IPS-NIHi11 (cell line): ENCODE data around the gene ZC3H13.
A peak's percentile ranks its signal among the peaks of the same experiment; 100 is the strongest.
"Not testable (repeated sequence)": the region's sequence is repeated elsewhere in the genome, so short reads cannot be mapped to it uniquely, and the experiment has no call there.

Source experiments
- DNase-seq: peaks from one replicate; pipeline ENCODE4 v3.0.0; 2012; ENCODE audit warnings: mixed read lengths, low spot score

The ZC3H13 gene

GRCh38 chr13:46010148-46010547 is 42.4 kb downstream of the ZC3H13 start:
- peak; percentile 10 for DNase-seq

- DNase-seq, result no peak
These were observed 43.9 kb downstream of the ZC3H13 start for GRCh38 chr13:46008631-46009030.

GRCh38 chr13:46006688-46007452 is 45.7 kb downstream of the ZC3H13 start:
- DNase-seq, result no peak

DNA sequence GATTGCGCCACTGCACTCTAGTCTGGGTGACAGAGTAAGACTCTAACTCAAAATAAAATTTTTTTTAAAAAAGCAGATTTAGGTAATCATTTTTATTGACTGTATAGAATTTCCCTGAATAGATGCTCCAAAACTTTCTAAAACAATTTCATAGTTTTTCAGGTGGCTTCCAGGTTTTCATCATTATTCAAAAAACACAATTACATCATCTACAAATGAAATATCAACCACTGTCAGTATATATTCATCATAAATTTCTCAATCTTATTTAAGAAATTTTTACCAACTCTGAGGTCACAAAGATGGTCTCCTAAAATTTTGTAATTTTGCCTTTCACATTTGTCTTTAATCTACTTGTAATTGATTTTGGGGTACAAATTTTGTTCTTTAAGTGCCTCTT is 48.1 kb downstream of the ZC3H13 start:
- no peak for DNase-seq

GRCh38 chr13:45996631-45997030 is 55.9 kb downstream of the ZC3H13 start:
- DNase-seq, result no peak

- no peak for DNase-seq
These were observed 57.3 kb downstream of the ZC3H13 start for GRCh38 chr13:45995245-45995644.

- DNase-seq, result no peak
These were observed 57.8 kb downstream of the ZC3H13 start for GRCh38 chr13:45994752-45995151.

GRCh38 chr13:45989607-45990006 is 62.9 kb downstream of the ZC3H13 start:
- no peak for DNase-seq

- DNase-seq, result not testable (repeated sequence)
These were observed 71.4 kb downstream of the ZC3H13 start for GRCh38 chr13:45981127-45981526.

GRCh38 chr13:45975337-45975736 is 77.2 kb downstream of the ZC3H13 start:
- no peak for DNase-seq

GRCh38 chr13:45974500-45974899 is 78.0 kb downstream of the ZC3H13 start:
- DNase-seq, result no peak

- no peak for DNase-seq
These were observed 85.0 kb downstream of the ZC3H13 start for GRCh38 chr13:45967589-45967988.

GRCh38 chr13:45966715-45967114 is 85.8 kb downstream of the ZC3H13 start:
- DNase-seq, result no peak

GRCh38 chr13:45961468-45961867 is 91.1 kb downstream of the ZC3H13 start:
- DNase-seq, result no peak

- DNase-seq, result no peak
These were observed 97.4 kb downstream of the ZC3H13 start for GRCh38 chr13:45954836-45955800.

GRCh38 chr13:45953082-45953481 is 99.5 kb downstream of the ZC3H13 start:
- DNase-seq, result peak; percentile 24

DNA sequence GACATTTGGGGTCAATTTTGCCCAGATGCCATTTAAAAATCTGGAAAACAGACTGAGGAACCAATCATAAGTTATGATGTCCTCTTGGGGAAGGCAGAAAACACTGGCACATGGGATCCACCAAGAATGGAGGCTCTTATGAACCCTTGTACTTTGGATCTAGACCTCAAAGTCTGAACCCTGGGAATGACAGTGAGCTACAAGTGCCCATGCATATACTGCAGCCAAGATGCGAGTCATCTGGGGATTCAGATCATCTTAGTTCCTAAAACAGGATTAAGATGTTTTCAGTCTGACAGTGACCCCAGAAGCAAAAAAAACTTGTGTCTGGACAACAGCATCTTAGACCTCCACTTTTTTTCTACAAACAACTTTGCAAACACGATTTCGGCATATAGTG is 100.8 kb downstream of the ZC3H13 start:
- no peak for DNase-seq

- DNase-seq, result no peak
These were observed 101.4 kb downstream of the ZC3H13 start for GRCh38 chr13:45951166-45951565.

- no peak for DNase-seq
These were observed 102.1 kb downstream of the ZC3H13 start for GRCh38 chr13:45950386-45951000.

DNA sequence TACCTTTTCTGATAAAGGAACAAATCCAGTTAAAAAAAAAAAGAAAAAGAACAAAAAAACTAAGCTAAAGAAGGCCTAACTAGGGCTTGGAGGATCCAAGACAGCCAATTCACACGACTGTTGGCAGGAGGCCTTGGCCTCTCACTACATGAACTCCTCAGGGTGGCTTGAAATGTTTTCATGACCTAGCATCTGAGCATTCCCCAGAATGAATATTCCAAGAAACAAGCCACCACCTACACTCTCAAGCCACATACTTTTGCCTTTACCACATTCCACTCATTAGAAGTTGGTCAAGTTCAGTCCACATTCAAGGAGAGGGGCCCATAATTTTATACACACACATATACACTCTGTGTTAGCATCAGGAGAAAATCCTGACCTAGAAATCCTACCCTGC is 103.4 kb downstream of the ZC3H13 start:
- DNase-seq, result no peak

- no peak for DNase-seq
These were observed 108.6 kb downstream of the ZC3H13 start for GRCh38 chr13:45943965-45944364.

GRCh38 chr13:45943120-45943519 is 109.4 kb downstream of the ZC3H13 start:
- no peak for DNase-seq

DNA sequence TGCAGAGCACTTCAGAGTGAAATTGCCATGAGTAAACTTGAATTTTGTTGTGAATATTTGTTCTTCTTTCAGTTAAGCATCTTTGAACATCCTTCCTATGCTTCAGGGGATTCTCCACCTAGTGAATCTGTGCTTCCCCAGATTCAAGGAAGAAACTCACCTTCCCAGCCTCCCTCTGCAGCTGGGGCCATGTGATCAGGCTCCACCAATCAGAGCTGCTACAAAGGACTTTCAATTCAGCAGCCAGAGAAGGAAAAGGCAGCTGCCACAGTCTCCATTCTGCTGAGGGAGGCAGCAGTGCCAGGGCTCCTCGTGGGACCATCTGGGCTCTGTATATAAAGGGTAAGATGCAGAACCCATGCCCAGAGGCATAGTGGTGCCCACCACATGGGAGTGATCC is 111.3 kb downstream of the ZC3H13 start:
- peak; percentile 49 for DNase-seq
